Endometrial microvascular endothelial cells (primary cell): ENCODE data around the gene ALOX5. TPM values are rescaled to one million over a fixed set of nuclear protein-coding genes. Genes with fewer than 3 reads are reported as not detected.
"Not testable (repeated sequence)": the region's sequence is repeated elsewhere in the genome, so short reads cannot be mapped to it uniquely, and the experiment has no call there.

Experiments used
- in situ Hi-C: cut with HindIII; loops from 2 replicates; pipeline ENCODE4 v1.10.0; 2017; ENCODE audit warnings: low sequenced_read_pairs, low pct_unique_long_range_greater_than_20kb; ENCODE audit errors: inconsistent ontology term
- total RNA-seq: library from RNA; depleted of rRNA; stranded (reverse); fragments of >200 nt; gene quantifications from one replicate; pipeline ENCODE4 v1.2.3, GENCODE V29; 2015; ENCODE audit errors: inconsistent ontology term

Gene ALOX5
- total RNA-seq, 1 donor from 2014 or later = not detected

- in situ Hi-C loops = no loop called here
Observed at GRCh38 chr10:45395554-45395953, 21.5 kb downstream of the ALOX5 start.

DNA sequence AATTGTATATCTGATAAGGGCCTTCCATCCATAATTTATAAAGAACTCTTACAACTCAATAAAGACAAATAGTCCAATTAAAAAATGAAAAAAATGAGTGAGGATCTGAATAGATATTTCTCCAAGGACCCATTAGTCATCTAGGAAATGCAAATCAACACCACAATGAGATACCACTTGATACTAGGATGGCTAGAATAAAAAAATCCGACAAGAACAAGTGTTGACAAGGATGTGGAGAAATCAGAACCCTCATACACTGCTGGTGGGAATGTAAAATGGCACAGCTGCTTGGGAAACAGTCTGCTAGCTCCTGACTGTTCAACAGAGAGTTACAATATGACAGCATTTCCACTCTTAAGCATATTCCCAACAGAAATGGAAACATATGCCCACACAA, 24.6 kb downstream of the ALOX5 start:
- in situ Hi-C loops = no loop called here

- in situ Hi-C loops = no loop called here
Observed at GRCh38 chr10:45399113-45399512, 25.1 kb downstream of the ALOX5 start.

DNA sequence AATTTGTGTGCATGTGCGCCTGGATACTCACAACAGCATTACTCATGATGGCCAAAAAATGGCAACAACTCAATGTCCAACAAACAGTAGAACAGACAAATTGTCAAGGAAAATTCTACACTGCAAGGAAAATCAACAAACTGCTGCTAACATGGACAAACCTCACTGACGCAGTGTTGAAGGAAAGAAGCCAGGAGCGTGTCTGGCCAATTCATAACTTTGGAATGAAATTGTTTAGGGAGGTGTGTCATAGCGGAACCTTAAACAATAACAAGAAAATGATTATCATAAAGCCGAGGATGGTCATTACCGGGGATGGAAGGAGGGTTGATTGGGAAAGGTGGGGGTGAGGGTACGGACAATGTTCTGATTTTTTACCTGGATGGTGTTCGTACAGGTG, 29.1 kb downstream of the ALOX5 start:
- in situ Hi-C loops = no loop called here

DNA sequence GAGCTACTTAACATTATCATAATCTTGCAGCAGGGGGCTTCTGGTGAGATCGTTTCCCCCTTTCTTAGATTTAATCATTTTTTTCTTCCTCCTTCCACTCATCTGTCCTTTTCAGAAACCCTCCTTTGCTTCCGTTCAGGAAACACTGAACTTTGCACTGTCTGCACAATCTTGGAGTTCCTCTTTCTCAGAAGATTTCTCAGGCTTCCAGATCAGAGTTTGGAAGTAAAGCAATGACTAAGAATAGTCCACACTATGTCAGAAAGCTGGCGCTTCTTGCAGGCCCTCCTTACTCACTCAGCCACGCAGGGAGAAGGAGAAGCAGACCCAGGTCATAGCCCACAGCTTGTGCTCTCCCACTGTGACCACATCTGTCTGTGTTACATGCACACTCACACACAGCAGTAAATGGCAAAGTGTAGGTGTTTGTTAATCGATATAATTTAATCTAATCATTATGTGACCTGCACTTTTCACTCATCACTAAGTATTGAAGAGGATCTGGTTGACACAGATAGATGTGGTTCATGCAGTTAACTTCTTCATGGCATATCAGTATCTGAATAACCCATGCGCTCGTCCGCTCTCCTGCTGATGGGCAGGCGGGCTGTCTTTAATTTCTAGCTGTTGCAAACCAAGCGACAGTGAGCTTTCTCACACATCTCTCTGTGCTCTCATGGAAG, 30.2 kb downstream of the ALOX5 start:
- in situ Hi-C loops = no loop called here

GRCh38 chr10:45404770-45405120, 30.7 kb downstream of the ALOX5 start:
- in situ Hi-C loops = no loop called here

- in situ Hi-C loops = no loop called here
Observed at GRCh38 chr10:45407542-45407941, 33.5 kb downstream of the ALOX5 start.

GRCh38 chr10:45408421-45409319, 34.7 kb downstream of the ALOX5 start:
- in situ Hi-C loops = no loop called here

DNA sequence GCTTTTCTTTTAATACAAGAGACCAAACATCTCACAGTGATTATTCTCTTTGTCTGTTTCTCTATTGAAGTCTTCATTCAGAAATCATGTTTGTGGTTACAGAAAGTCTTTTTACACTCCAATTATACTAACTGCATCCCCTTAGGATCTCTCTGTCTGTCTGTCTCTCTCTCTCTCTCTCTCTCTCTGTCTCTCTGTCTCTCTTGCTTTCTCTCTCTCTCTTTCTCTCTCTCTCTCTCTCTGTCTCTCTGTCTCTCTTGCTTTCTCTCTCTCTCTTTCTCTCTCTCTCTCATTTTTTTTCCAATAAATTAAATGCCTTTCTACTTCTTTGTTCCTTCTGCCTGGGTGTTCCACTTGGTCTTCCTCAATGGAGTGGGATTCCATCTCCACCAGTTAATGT, 35.3 kb downstream of the ALOX5 start:
- in situ Hi-C loops = not testable (repeated sequence)

GRCh38 chr10:45409782-45410181, 35.8 kb downstream of the ALOX5 start:
- in situ Hi-C loops = no loop called here

DNA sequence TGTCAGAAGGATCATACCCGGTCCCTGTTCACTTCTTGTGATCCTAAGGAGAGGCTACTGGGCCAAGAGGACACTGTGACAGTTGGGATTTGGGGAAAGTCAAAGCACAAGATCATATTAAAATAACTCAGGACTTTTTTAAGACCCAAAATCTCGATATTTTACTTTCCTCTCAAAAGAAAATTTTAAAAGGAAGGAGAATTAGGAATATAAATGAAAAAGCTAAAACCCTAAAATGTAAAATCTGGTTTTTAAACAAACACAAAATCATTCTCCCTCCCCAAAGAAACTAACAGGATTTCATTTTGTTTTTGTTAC, 36.4 kb downstream of the ALOX5 start:
- in situ Hi-C loops = no loop called here

DNA sequence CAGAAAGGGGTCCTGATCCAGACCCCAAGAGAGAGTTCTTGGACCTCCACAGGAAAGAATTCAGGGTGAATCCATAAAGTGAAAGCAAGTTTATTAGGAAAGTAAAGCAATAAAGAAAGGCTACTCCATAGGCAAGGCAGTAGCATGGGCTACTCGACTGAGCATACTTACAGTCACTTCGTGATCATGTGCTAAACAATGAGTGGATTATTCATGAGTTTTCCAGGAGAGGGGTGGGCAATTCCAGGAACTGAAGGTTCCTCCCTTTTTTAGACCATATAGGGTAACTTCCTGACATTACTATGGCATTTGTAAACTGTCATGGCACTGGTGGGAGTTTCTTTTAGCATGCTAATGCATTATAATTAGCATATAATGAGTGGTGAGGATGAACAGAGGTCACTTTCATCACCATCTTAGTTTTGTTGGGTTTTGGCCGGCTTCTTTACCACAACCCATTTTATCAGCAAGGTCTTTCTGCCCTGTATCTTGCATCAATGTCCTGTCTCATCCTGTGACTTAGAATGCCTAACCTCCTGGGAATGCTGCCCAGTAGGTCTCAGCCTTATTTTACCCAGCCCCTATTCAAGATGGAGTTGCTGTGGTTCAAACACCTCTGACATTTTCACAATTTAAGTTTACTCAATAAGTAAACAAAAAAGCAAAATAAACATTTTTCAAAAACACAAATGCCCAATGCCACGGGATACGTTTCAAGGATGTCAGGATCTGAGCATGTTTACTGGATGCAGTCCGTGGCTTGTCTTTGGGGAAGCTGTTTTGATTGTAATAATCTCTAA, 37.0 kb downstream of the ALOX5 start:
- in situ Hi-C loops = no loop called here

DNA sequence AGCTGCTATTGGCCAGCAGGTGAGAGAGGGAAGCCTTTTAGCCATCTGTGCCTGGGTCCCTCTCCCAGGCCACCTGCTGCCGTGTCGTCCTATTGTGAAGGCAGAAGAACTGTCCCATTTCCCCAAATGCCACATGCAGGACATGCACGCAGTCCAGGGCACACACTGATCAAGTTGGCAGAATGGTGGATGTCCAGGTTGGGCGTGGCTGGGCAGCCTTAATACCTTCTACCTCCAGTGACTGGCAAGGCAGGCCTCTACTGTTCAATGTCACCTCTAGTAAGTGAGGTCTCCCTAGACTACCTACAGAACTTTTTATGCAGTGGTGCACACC, 37.6 kb downstream of the ALOX5 start:
- in situ Hi-C loops = no loop called here

- in situ Hi-C loops = not testable (repeated sequence)
Observed at GRCh38 chr10:45415062-45415461, 41.0 kb downstream of the ALOX5 start.

GRCh38 chr10:45416603-45417002, 42.6 kb downstream of the ALOX5 start:
- in situ Hi-C loops = no loop called here

DNA sequence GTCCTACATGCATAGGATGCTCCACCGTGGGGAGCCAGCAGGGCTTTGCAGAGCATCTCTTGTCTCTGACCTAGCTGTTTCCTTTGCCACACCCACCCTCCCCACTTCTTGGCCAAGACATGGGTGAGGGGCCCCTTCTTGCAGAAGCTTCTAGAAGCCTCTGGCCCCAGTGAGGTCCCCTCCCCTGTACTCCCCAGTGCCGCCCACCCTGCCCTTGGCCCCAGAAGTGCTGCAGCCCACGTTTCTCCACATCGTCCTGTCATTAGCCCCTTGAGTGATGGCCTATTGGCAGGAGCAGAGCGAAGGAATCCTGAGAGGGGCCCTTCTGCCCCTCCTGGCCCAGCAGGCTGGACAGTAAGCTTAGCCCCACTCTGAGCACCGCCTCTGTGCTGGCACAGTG, 43.7 kb downstream of the ALOX5 start:
- in situ Hi-C loops = no loop called here

GRCh38 chr10:45418417-45418848, 44.4 kb downstream of the ALOX5 start:
- in situ Hi-C loops = no loop called here

GRCh38 chr10:45418849-45419675, 45.0 kb downstream of the ALOX5 start:
- in situ Hi-C loops = no loop called here

DNA sequence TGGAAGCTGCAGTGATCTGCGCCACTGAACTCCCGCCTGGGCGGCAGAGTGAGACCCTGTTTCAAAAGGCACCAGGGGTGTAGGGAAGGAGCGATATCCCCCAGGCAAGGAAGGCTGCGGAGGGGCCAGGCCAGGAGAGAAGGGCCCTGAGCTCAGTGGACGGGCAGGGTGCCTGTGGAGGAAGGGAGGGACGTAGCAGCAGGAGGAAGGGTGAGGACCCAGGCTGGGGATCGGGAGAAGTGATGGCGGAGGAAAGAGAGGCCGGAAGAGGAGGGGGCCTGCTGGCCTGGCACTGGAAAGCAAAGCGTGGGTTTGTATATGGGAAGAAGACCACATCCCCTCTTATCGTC, 45.6 kb downstream of the ALOX5 start:
- in situ Hi-C loops = no loop called here
